ENCODE data around the gene PTPRR. TPM values are rescaled to one million over a fixed set of nuclear protein-coding genes. Genes with fewer than 3 reads are reported as not detected.

The PTPRR gene
- total RNA-seq, 4 donors from 2014 or later = 0.15 TPM; not detected in 3

- H3K4me3 ChIP-seq (ENCODE audit: low read depth, poor library complexity, severe bottlenecking) = no peak overlapping the region
- DNase-seq (ENCODE audit: low spot score in 2 of 2) = no peak
- 90 to 96% methylated on average over 1 of the region's 1 CpG for WGBS, 2 donors
- intact Hi-C loops (cut with DNase I; ENCODE audit: low total_unique reads) = no loop called here
- no peak for TF ChIP-seq CTCF (IDR thresholded peaks at IDR 0.05)
- TF ChIP-seq POLR2A (IDR thresholded peaks at IDR 0.05) = no peak
Measured at GRCh38 chr12:70806827-70807226, 113.7 kb downstream of the PTPRR start.

- 89% methylated on average over 1 of the region's 1 CpG for WGBS, 2 donors
- intact Hi-C loops (cut with DNase I; ENCODE audit: low total_unique reads) = no loop called here
- TF ChIP-seq POLR2A (IDR thresholded peaks at IDR 0.05) (no peak), CTCF (IDR thresholded peaks at IDR 0.05) (no peak)
- no peak for DNase-seq (ENCODE audit: low spot score in 2 of 2)
- H3K4me3 ChIP-seq (ENCODE audit: low read depth, poor library complexity, severe bottlenecking) = no peak overlapping the region
Measured at GRCh38 chr12:70806043-70806442, 114.5 kb downstream of the PTPRR start.

GRCh38 chr12:70798016-70798783 is 122.3 kb downstream of the PTPRR start:
- no peak overlapping the region for H3K4me3 ChIP-seq (ENCODE audit: low read depth, poor library complexity, severe bottlenecking)
- TF ChIP-seq CTCF (IDR thresholded peaks at IDR 0.05) (no peak), POLR2A (IDR thresholded peaks at IDR 0.05) (no peak)
- 44 to 55% methylated on average over 2 of the region's 2 CpGs for WGBS, 2 donors
- intact Hi-C loops (cut with DNase I; ENCODE audit: low total_unique reads) = no loop called here
- no peak for DNase-seq (ENCODE audit: low spot score in 2 of 2)

GRCh38 chr12:70796989-70797388 is 123.5 kb downstream of the PTPRR start:
- no peak for TF ChIP-seq CTCF (IDR thresholded peaks at IDR 0.05)
- TF ChIP-seq POLR2A (IDR thresholded peaks at IDR 0.05) = no peak
- no peak overlapping the region for H3K4me3 ChIP-seq (ENCODE audit: low read depth, poor library complexity, severe bottlenecking)
- DNase-seq (ENCODE audit: low spot score in 2 of 2) = no peak
- intact Hi-C loops (cut with DNase I; ENCODE audit: low total_unique reads) = no loop called here
- 91 to 94% methylated on average over 2 of the region's 2 CpGs for WGBS, 2 donors

- intact Hi-C loops (cut with DNase I; ENCODE audit: low total_unique reads) = no loop called here
- DNase-seq (ENCODE audit: low spot score in 2 of 2) = no peak
- WGBS, 2 donors = 74 to 90% methylated on average over 4 of the region's 4 CpGs
- no peak overlapping the region for H3K4me3 ChIP-seq (ENCODE audit: low read depth, poor library complexity, severe bottlenecking)
- no peak for TF ChIP-seq CTCF (IDR thresholded peaks at IDR 0.05)
- no peak for TF ChIP-seq POLR2A (IDR thresholded peaks at IDR 0.05)
Measured at GRCh38 chr12:70795608-70796007, 124.9 kb downstream of the PTPRR start.

- intact Hi-C loops (cut with DNase I; ENCODE audit: low total_unique reads) = no loop called here
- DNase-seq (ENCODE audit: low spot score in 2 of 2) = no peak
- TF ChIP-seq CTCF (IDR thresholded peaks at IDR 0.05) (no peak), POLR2A (IDR thresholded peaks at IDR 0.05) (no peak)
- no peak overlapping the region for H3K4me3 ChIP-seq (ENCODE audit: low read depth, poor library complexity, severe bottlenecking)
Measured at GRCh38 chr12:70794131-70794530, 126.4 kb downstream of the PTPRR start.
